ENCODE results near the gene JAKMIP1. TPM values are rescaled to one million over a fixed set of nuclear protein-coding genes. Genes with fewer than 3 reads are reported as not detected.

Gene JAKMIP1
- total RNA-seq, 1 donor: not detected

- Histone ChIP-seq H3K4me3 (ENCODE audit: insufficient read depth, low read length) (no peak overlapping the region), H3K4me2 (ENCODE audit: insufficient read depth, low read length) (no peak overlapping the region), H3K27me3 (ENCODE audit: insufficient read depth, low read length) (no peaks in the 10 kb centered on the region), H3K79me2 (ENCODE audit: insufficient read depth, low read length) (no peaks in the 10 kb centered on the region), H3K9me3 (ENCODE audit: low read depth, low read length) (no peaks in the 10 kb centered on the region), H3K36me3 (ENCODE audit: insufficient read depth, low read length) (no peaks in the 10 kb centered on the region), H3K27ac (ENCODE audit: low read depth, low read length) (no peak overlapping the region), H3K4me1 (ENCODE audit: insufficient read depth, low read length) (no peaks in the 10 kb centered on the region), H2AFZ (ENCODE audit: low read length) (no peak overlapping the region), H4K20me1 (ENCODE audit: insufficient read depth, low read length) (no peaks in the 10 kb centered on the region)
- DNase-seq (ENCODE audit: insufficient read length, low spot score, missing footprints): peak; percentile 51
- no peak for TF ChIP-seq CTCF (IDR thresholded peaks at IDR 0.05; ENCODE audit: extremely low read depth, low read depth, low read length)
These were observed 156.5 kb downstream of the JAKMIP1 start for GRCh38 chr4:6043843-6044242.

- Histone ChIP-seq H3K27me3 (ENCODE audit: insufficient read depth, low read length) (no peaks in the 10 kb centered on the region), H2AFZ (ENCODE audit: low read length) (no peak overlapping the region), H3K4me1 (ENCODE audit: insufficient read depth, low read length) (no peaks in the 10 kb centered on the region), H3K79me2 (ENCODE audit: insufficient read depth, low read length) (no peaks in the 10 kb centered on the region), H3K4me2 (ENCODE audit: insufficient read depth, low read length) (no peak overlapping the region), H3K9me3 (ENCODE audit: low read depth, low read length) (no peaks in the 10 kb centered on the region), H3K4me3 (ENCODE audit: insufficient read depth, low read length) (no peak overlapping the region), H3K27ac (ENCODE audit: low read depth, low read length) (no peak overlapping the region), H3K36me3 (ENCODE audit: insufficient read depth, low read length) (no peaks in the 10 kb centered on the region), H4K20me1 (ENCODE audit: insufficient read depth, low read length) (no peaks in the 10 kb centered on the region)
- no peak for TF ChIP-seq CTCF (IDR thresholded peaks at IDR 0.05; ENCODE audit: extremely low read depth, low read depth, low read length)
- DNase-seq (ENCODE audit: insufficient read length, low spot score, missing footprints): peak; percentile 62
These were observed 157.2 kb downstream of the JAKMIP1 start for GRCh38 chr4:6043188-6043587.

GRCh38 chr4:6042293-6043063 is 157.9 kb downstream of the JAKMIP1 start:
- no peaks in the 10 kb centered on the region for H3K27me3 ChIP-seq (ENCODE audit: insufficient read depth, low read length)
- no peak overlapping the region for H3K4me2 ChIP-seq (ENCODE audit: insufficient read depth, low read length)
- no peaks in the 10 kb centered on the region for H3K36me3 ChIP-seq (ENCODE audit: insufficient read depth, low read length)
- no peak for DNase-seq (ENCODE audit: insufficient read length, low spot score, missing footprints)
- no peak overlapping the region for H3K27ac ChIP-seq (ENCODE audit: low read depth, low read length)
- H2AFZ ChIP-seq (ENCODE audit: low read length): no peak overlapping the region
- no peaks in the 10 kb centered on the region for H3K4me1 ChIP-seq (ENCODE audit: insufficient read depth, low read length)
- H3K4me3 ChIP-seq (ENCODE audit: insufficient read depth, low read length): no peak overlapping the region
- H3K79me2 ChIP-seq (ENCODE audit: insufficient read depth, low read length): no peaks in the 10 kb centered on the region
- TF ChIP-seq CTCF (IDR thresholded peaks at IDR 0.05; ENCODE audit: extremely low read depth, low read depth, low read length): no peak
- H4K20me1 ChIP-seq (ENCODE audit: insufficient read depth, low read length): no peaks in the 10 kb centered on the region
- H3K9me3 ChIP-seq (ENCODE audit: low read depth, low read length): no peaks in the 10 kb centered on the region

GRCh38 chr4:6041800-6042199 is 158.5 kb downstream of the JAKMIP1 start:
- Histone ChIP-seq H2AFZ (ENCODE audit: low read length) (no peak overlapping the region), H3K4me3 (ENCODE audit: insufficient read depth, low read length) (no peak overlapping the region), H3K27ac (ENCODE audit: low read depth, low read length) (no peak overlapping the region), H3K9me3 (ENCODE audit: low read depth, low read length) (no peaks in the 10 kb centered on the region), H3K4me2 (ENCODE audit: insufficient read depth, low read length) (no peak overlapping the region), H3K27me3 (ENCODE audit: insufficient read depth, low read length) (no peaks in the 10 kb centered on the region), H4K20me1 (ENCODE audit: insufficient read depth, low read length) (no peaks in the 10 kb centered on the region), H3K4me1 (ENCODE audit: insufficient read depth, low read length) (no peaks in the 10 kb centered on the region), H3K79me2 (ENCODE audit: insufficient read depth, low read length) (no peaks in the 10 kb centered on the region), H3K36me3 (ENCODE audit: insufficient read depth, low read length) (no peaks in the 10 kb centered on the region)
- no peak for TF ChIP-seq CTCF (IDR thresholded peaks at IDR 0.05; ENCODE audit: extremely low read depth, low read depth, low read length)
- peak; percentile 44 for DNase-seq (ENCODE audit: insufficient read length, low spot score, missing footprints)
